Stimulated activated CD4-positive, alpha-beta T cell treated with anti-CD3 and anti-CD28 coated beads, TNF-alpha, amount 100 ng/mL, for 1 hour (primary cell): ENCODE results near the gene TRIO.
"Not testable (repeated sequence)": the region's sequence is repeated elsewhere in the genome, so short reads cannot be mapped to it uniquely, and the experiment has no call there.

Source experiments
- DNase-seq, 3 donors: peaks; one replicate each; pipeline ENCODE4 v3.0.0-alpha.2; 2020; ENCODE audit warnings: low read depth in 3 of 3, low spot score in 1 of 3

The TRIO gene

DNA sequence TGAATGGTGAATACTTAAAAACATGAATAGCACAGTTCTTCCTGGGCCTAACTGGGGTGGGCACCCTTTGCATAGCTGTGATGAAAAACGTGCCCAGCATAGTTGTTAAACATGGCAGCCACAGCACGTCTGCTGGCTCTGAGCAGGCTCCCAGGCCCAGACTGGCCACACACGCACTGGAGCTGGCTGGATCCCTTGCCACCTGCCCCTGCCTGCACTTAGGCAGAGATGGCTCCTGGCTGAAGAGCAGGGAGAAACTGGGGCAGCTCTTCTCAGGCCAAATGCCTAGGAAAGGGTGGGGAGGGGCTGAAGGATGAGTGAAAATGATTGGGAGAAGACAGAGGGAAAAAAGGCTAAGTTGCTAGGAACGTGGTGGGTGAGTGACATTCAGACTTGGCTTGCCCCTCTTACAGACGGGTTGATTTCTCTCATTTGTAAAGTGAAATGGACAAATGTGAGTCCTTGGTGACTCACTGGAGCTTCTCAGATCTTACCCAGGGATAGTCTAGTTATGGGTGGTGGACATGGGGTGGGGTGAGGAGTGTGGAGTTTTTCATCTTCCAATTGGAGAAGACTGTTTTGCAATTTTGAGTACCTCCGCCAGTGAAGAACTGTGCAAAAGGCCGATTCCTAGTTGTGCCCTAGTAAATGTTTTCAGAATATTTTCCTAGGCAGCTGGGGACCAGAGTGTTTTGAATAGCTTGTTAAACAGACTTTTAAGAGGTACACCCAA, 42.4 kb downstream of the TRIO start:
- DNase-seq: no peak

DNA sequence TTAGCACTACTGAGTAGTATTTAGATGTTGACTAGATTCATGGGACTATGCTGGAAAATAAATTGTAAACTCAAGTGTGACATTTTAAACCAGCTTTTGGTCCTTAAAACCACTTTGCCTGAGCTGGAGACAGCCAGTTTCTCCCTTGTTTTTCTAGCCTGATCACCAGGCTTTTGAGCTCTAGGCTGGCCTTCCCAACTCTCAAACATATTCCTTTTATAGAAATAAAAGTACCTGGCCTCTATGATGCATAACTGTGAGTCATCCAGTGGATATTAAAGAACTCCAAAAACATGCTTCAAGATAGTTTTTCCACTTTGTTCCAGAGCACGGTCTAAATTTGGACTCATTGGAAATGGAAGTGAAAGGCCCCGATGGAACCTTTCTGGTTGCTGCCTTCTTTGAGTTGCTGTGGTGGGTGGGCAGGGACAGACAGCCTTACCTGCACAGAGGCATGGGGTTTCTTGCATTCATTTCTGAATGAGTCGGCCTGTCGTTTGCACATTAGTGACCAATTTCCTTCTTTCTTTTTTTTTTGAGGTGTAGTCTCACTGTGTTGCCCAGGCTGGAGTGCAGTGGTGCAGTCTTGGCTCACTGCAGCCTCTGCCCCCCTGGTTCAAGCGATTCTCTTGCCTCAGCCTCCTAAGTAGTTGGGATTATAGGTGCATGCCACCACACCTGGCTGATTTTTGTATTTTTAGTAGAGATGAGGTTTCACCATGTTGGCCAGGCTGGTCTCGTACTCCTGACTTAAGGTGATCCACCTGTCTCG, 43.1 kb downstream of the TRIO start:
- DNase-seq: no peak

- no peak for DNase-seq
These were observed 44.0 kb downstream of the TRIO start for GRCh38 chr5:14187157-14187556.

GRCh38 chr5:14187660-14188059, 44.5 kb downstream of the TRIO start:
- DNase-seq: no peak

DNA sequence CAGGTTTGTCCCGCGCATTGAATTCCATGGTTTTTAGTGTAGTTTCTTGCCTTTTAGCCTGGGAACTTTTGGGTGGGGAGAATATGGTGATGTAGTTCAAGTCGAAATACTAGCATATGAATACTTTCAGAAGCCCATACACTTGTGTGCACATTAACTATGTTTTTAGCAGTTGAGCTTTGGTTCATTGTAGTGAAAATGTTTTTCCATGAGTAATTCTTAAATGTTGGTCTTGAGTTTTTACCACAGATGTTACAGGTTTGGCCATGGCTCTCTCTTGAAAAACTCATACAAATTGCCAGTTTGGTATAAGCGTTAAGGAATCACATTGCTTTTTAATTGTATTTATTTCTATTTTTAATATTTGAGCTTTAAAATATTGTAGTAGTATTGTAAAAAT, 45.6 kb downstream of the TRIO start:
- no peak for DNase-seq

DNA sequence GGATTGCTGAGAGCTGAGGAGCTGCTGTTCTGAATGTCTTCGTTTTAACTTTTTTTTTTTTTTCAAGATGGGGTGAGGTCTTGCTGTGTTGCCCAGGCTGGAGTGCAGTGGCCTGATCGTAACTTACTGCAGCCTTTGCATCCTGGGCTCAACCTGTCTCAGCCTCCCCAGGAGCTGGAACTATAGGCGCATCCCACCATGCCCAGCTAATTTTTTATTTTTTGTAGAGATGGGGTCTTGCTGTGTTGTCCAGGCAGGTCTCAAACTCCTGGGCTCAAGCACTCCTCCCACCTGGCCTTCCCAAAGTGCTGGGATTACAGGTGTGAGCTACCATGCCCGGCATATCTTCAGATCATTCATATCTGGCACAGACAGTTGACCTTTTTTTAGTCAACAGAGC, 46.5 kb downstream of the TRIO start:
- DNase-seq: no peak

DNA sequence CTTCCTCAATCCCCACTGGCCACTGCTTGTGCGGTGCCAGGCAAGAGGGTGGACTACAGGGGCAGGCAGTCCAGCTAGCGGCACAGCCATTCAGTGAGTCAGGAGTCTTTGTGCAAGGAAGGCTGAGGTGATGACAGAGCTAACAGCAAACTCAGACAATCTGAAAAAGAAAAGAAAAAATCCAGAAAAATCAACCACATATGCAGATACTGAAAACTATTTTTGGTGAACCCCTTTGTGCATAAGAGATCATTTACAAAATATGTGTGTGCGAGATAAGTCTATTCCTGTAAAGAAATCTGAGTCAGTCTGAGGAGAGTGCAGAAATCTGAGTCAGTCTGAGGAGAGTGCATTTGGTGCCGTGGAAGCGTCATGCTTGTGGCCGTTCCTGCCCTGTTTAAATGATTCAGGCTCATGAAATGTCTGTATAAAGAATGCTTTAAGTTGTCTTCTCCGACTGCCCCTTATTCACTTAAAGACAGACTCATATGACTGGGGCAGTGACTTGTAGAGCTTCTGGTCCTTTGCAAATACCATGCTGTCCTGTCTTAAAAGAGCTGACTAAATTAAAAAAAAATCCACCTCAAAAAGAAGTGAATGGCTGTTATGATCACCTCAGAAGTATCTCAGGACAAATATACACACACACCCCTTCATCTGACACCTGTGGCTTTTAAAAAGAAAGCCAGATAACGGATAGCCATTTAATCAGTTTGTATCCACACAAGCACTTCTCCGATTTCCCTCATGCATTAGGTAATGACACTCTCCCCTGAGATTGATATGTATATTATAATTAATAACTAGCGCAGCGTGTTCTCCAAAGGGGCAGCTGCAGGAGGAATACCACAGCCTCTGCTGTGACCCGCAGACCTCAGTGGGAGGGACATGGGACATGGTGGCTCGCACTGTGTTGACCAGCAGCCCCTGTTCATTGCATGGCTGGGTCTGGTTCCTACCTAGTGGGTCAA, 47.3 kb downstream of the TRIO start:
- DNase-seq: no peak

DNA sequence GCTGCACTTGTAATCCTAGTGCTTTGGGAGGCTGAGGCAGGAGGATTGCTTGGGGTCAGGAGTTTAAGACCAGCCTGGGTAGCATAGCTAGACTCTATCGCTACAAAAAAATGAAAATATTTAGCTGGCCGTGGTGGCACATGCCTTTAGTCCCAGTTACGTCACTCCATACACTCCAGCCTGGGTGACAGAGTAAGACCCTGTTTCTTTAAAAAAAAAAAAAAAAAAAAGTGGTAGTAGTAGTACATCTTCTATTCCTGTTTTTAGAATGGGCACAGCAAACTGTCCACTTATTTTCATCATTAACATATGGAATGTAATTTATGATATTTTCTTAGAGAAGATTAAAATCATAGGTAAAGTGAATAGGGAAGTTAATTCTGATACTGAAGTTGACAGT, 48.2 kb downstream of the TRIO start:
- DNase-seq: no peak

DNA sequence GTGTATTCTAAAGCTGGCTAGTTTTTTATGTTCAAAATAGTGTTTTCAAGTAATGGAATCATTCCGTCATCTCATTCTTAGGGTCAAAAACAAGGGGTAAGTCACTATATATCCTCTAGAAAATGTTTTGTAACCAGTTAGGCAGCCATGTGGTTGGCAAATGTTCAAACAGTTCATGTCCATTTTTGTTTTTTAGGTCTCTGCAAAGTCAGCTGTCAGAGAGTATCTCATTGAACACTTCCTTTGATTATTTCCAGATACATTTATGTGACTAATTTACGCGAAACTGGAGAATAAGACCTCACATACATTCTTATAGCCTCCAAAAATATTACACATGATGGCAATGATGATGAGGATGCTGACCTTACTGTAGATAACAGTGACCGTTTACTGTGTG, 50.4 kb downstream of the TRIO start:
- no peak for DNase-seq

DNA sequence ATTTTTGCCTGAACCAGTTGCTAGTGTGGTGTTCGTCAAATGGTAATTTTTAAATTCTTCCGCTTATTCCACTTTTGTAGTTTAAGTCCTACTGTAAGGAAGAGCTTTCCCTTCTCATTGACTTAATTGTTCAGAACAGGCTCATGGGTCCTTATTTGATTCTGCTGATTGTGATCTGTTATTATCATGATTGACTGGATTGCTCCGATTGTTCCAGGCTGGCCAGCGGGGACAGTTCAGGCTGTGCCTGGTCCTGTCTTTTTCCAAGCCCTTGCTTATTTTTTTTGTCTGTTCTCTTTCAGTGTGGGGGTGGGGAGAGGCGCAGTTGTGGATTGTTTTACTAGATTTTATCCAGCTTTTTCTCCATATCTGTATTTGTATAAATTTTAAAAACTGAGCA, 52.4 kb downstream of the TRIO start:
- DNase-seq: no peak

GRCh38 chr5:14197056-14197455, 53.9 kb downstream of the TRIO start:
- DNase-seq: no peak

DNA sequence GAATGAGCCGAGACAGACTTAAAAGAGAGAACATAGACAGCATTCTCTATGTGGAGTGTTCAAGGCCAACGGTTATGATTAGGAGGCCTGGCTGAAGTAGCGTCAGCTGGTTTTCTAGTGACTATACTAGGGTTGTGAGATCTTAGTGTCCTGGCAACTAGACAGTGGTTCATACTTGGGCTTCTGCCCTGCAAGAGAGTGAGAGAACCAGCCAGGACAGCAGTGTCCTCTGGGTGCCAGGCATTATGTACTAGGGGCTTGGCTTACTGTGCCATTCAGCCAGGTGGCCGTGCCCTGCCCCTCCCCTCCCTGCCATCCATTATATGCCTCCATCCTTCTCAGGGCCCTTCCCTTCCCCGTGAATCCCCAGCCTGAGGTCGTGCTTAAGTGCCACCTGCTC, 56.8 kb downstream of the TRIO start:
- no peak for DNase-seq

DNA sequence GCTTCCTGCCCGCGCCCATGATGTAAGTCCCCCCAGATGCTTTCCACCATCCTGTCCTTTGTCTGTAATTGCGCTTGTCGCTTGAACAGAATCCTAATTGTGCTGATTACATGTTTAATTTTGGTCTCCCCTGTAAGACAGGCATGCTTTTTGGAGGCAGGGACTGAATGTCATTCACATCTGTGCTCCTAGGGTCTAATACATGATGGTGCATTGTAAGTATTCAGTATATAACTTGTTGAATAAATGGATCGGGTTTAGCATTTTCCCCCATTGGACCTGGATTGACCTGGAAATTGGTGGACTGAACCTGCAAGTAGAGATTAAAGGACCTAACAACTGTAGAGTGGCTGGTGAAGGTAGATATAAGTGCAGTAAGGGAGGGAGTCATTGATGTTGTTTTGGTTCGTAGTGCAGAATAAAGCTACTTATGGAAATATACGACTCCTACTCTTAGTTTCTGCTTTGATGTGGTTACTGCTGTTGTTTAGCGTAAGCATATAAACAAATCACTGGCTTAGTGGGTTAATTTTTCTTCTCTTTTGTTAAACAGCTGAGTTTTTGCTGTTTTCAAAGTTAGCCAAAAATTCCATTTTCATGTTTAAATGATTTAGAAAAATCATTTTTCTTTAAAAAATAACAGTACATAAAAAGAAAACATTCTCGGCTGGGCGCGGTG, 57.3 kb downstream of the TRIO start:
- no peak for DNase-seq

GRCh38 chr5:14201325-14202045, 58.3 kb downstream of the TRIO start:
- no peak for DNase-seq

DNA sequence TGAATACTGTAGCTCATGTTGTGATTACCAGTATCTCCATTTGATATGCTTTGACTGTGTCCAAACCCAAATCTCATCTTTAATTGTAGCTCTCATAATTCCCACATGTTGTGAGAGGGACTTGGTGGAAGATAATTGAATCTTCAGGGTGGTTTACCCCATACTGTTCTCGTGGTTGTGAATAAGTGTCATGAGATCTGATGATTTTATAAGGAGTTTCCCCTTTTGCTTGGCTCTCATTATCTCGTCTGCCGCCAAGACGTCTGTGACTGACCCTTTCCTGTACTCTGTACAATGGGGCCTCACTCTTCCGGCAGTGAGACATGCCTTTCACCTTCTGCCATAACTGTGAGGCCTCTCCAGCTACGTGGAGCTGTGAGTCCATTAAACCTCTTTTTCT, 59.3 kb downstream of the TRIO start:
- no peak for DNase-seq

DNA sequence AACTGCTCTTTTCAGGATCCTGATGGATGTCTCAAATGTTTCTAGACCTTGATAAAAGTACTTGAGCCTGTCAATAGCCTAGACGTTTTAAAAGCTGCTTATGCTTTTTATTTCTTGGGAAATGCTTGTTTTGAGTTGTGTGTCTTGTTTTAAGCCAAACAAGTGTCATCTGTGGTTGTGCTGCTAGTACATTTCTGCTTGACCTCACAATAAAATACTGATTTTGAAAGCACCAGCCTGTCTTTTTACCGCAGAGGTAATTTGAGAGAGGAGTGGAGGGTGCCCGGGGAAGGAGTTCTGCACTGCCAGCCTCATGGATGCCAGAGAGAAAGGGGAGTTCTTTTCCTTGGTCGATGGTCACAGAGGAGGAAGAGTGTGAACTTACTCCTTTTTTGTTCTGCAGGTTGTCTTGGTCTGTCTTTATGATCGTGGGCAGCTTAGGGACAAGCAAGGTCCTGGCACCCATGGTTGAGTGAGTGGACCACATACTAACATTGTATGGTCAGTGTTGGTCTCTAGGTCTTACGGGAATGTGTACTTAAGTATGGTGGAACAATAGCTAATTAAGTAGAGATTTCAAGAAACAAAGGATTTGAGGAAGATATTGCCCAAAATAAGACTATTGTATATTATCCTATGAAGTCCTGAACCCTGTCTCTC, 61.0 kb downstream of the TRIO start:
- no peak for DNase-seq

- DNase-seq: no peak
These were observed 61.7 kb downstream of the TRIO start for GRCh38 chr5:14204785-14205321.

- DNase-seq: no peak
These were observed 63.0 kb downstream of the TRIO start for GRCh38 chr5:14206028-14206725.

GRCh38 chr5:14207428-14207827, 64.3 kb downstream of the TRIO start:
- not testable (repeated sequence) for DNase-seq
